Mesothelial cell of epicardium (in vitro differentiated cells): Measurements from ENCODE around the gene GLDC. TPM values are rescaled to one million over a fixed set of nuclear protein-coding genes. Genes with fewer than 3 reads are reported as not detected.

Experiments
- DNase-seq, 2 experiments: peaks; one replicate each; pipeline ENCODE4 v3.0.0; 2021; ENCODE audit warnings: low spot score in 2 of 2; ENCODE audit not compliant: unreplicated experiment in 2 of 2
- H3K27ac Mint-ChIP-seq: 2 replicates; pipeline ENCODE4 v1.8.0; 2021; ENCODE audit warnings: mixed read lengths
- H3K27me3 Mint-ChIP-seq: 2 replicates; pipeline ENCODE4 v1.8.0; 2021; ENCODE audit warnings: low read depth, mixed read lengths
- H3K36me3 Mint-ChIP-seq: 2 replicates; pipeline ENCODE4 v1.8.0; 2021; ENCODE audit warnings: mixed read lengths
- H3K4me1 Mint-ChIP-seq: 2 replicates; pipeline ENCODE4 v1.8.0; 2021; ENCODE audit warnings: mixed read lengths
- H3K4me3 Mint-ChIP-seq: 2 replicates; pipeline ENCODE4 v1.8.0; 2021; ENCODE audit warnings: mild to moderate bottlenecking, moderate library complexity, mixed read lengths
- H3K9me3 Mint-ChIP-seq: 2 replicates; pipeline ENCODE4 v1.8.0; 2021; ENCODE audit warnings: mixed read lengths
- CTCF ChIP-seq: fragments of 200-600 bp; sonication (generic); IDR thresholded peaks from one replicate; pipeline ENCODE4 v1.5.0; 2021; ENCODE audit warnings: antibody characterized with exemption; ENCODE audit not compliant: unreplicated experiment
- total RNA-seq: library from RNA; stranded (reverse); gene quantifications from 3 replicates; pipeline ENCODE4 v1.2.1, GENCODE V29; 2021

GLDC gene
- total RNA-seq, 1 donor from 2014 or later, result 2.0 TPM

GRCh38 chr9:6609497-6610016, 36.0 kb downstream of the GLDC start:
- TF ChIP-seq CTCF, result no peak
- H3K27ac Mint-ChIP-seq, result no peak overlapping the region
- H3K9me3 Mint-ChIP-seq, result no peaks in the 10 kb centered on the region
- no peaks in the 10 kb centered on the region for H3K36me3 Mint-ChIP-seq
- no peaks in the 10 kb centered on the region for H3K4me1 Mint-ChIP-seq
- no peak overlapping the region for H3K4me3 Mint-ChIP-seq
- H3K27me3 Mint-ChIP-seq, result no peaks in the 10 kb centered on the region
- DNase-seq, result no peak

GRCh38 chr9:6605202-6605601, 40.3 kb downstream of the GLDC start:
- Mint-ChIP-seq H3K9me3 (no peaks in the 10 kb centered on the region), H3K27me3 (no peaks in the 10 kb centered on the region), H3K27ac (no peak overlapping the region), H3K36me3 (no peaks in the 10 kb centered on the region), H3K4me1 (no peaks in the 10 kb centered on the region), H3K4me3 (no peak overlapping the region)
- no peak for TF ChIP-seq CTCF
- DNase-seq, result no peak

GRCh38 chr9:6600426-6600825, 45.1 kb downstream of the GLDC start:
- H3K4me3 Mint-ChIP-seq, result no peak overlapping the region
- H3K4me1 Mint-ChIP-seq, result no peaks in the 10 kb centered on the region
- H3K36me3 Mint-ChIP-seq, result no peaks in the 10 kb centered on the region
- TF ChIP-seq CTCF, result no peak
- no peaks in the 10 kb centered on the region for H3K27me3 Mint-ChIP-seq
- H3K9me3 Mint-ChIP-seq, result no peaks in the 10 kb centered on the region
- no peak overlapping the region for H3K27ac Mint-ChIP-seq
- no peak for DNase-seq

GRCh38 chr9:6600006-6600405, 45.5 kb downstream of the GLDC start:
- Mint-ChIP-seq H3K27me3 (no peaks in the 10 kb centered on the region), H3K27ac (no peak overlapping the region), H3K36me3 (no peaks in the 10 kb centered on the region), H3K9me3 (no peaks in the 10 kb centered on the region), H3K4me3 (no peak overlapping the region), H3K4me1 (no peaks in the 10 kb centered on the region)
- no peak for DNase-seq
- no peak for TF ChIP-seq CTCF

- TF ChIP-seq CTCF, result no peak
- no peak for DNase-seq
- H3K4me3 Mint-ChIP-seq, result no peak overlapping the region
- H3K27me3 Mint-ChIP-seq, result no peaks in the 10 kb centered on the region
- H3K9me3 Mint-ChIP-seq, result no peaks in the 10 kb centered on the region
- no peak overlapping the region for H3K27ac Mint-ChIP-seq
- H3K4me1 Mint-ChIP-seq, result no peaks in the 10 kb centered on the region
- no peaks in the 10 kb centered on the region for H3K36me3 Mint-ChIP-seq
Observed at GRCh38 chr9:6598249-6598725, 47.2 kb downstream of the GLDC start.

- H3K9me3 Mint-ChIP-seq, result no peaks in the 10 kb centered on the region
- peaks cover 7% of the 10 kb centered on the region for H3K4me1 Mint-ChIP-seq
- DNase-seq, result no peak
- H3K27ac Mint-ChIP-seq, result no peak overlapping the region
- H3K36me3 Mint-ChIP-seq, result no peaks in the 10 kb centered on the region
- TF ChIP-seq CTCF, result no peak
- no peak overlapping the region for H3K4me3 Mint-ChIP-seq
- H3K27me3 Mint-ChIP-seq, result no peaks in the 10 kb centered on the region
Observed at GRCh38 chr9:6592791-6593190, 52.7 kb downstream of the GLDC start.
